Testis (tissue), 5 donors: ENCODE results near the gene GOLGA8N. TPM values are rescaled to one million over a fixed set of nuclear protein-coding genes. Genes with fewer than 3 reads are reported as not detected.
"Not testable (repeated sequence)": the region's sequence is repeated elsewhere in the genome, so short reads cannot be mapped to it uniquely, and the experiment has no call there.

Source experiments
- DNase-seq: peaks from one replicate; pipeline ENCODE4 v3.0.0-alpha.2; 2019
- H3K27ac ChIP-seq, 2 donors: fragments of 200-600 bp; sonication (generic); one replicate each; pipeline ENCODE4 v1.5.1; 2019
- H3K27me3 ChIP-seq: fragments of 200-600 bp; sonication (generic); one replicate; pipeline ENCODE4 v1.5.1; 2019
- H3K36me3 ChIP-seq: fragments of 200-600 bp; sonication (generic); one replicate; pipeline ENCODE4 v1.5.1; 2017; ENCODE audit warnings: low read depth; ENCODE audit errors: missing control alignments
- H3K4me1 ChIP-seq: fragments of 200-600 bp; sonication (generic); one replicate; pipeline ENCODE4 v1.5.1; 2019
- H3K4me3 ChIP-seq, 2 donors: fragments of 200-600 bp; sonication (generic); one replicate each; pipeline ENCODE4 v1.5.1; 2017 to 2019
- H3K9me3 ChIP-seq: fragments of 200-600 bp; sonication (generic); one replicate; pipeline ENCODE4 v1.5.1; 2017
- WGBS, 2 donors: methylation state at CpG; one replicate each; pipeline ENCODE4 v1.1.5; 2018; 5-methylcytosine and 5-hydroxymethylcytosine counted together
- intact Hi-C: fragments of 100-400 bp; cut with DNase I; formaldehyde crosslinking; loops from one replicate; pipeline ENCODE4 v1.15.1; 2023; ENCODE audit warnings: low total_unique reads
- long read RNA-seq, 2 donors: transcript quantifications; one replicate each; lab custom pipeline, GENCODE V29; 2026
- polyA plus RNA-seq: library from polyadenylated mRNA; stranded (reverse); fragments of 350-450 nt; fragmentation: Illumina TruSeq; extraction: RNeasy Lipid Tissue Mini Kit (QIAGEN cat#74804); gene quantifications from one replicate; pipeline ENCODE4 v1.2.3, GENCODE V29; 2014; ENCODE audit warnings: low read depth, low replicate concordance; ENCODE audit not compliant: insufficient read depth
- total RNA-seq, 2 donors: library from RNA; depleted of rRNA; stranded (reverse); fragments of >200 nt; gene quantifications; one replicate each; pipeline ENCODE4 v1.2.3, GENCODE V29; 2016

GOLGA8N gene
- total RNA-seq: 10 to 100 TPM; 26.0 to 61.0 TPM
- polyA plus RNA-seq: 35.3 TPM
- long read RNA-seq, donor 1: 0 reads
- long read RNA-seq, donor 2, partial matches to known transcripts: 0 of 1 reads
- long read RNA-seq, donor 2, other reads (novel, unspliced or antisense): 0 of 1 reads

- H3K4me1 ChIP-seq, H3K27me3 ChIP-seq, intact Hi-C loops, H3K4me3 ChIP-seq, H3K36me3 ChIP-seq, H3K9me3 ChIP-seq, H3K27ac ChIP-seq, DNase-seq: not testable (repeated sequence)
- 65% methylated on average over 4 of the region's 8 CpGs; no CpG with 5 or more reads in 1 of the 2 donors for WGBS, 2 donors
Measured at GRCh38 chr15:32593151-32593550, at the start of gene GOLGA8N. TSS of gene GOLGA8N (plus strand) at chr15:32593456.

GRCh38 chr15:32543456-32543855, 49.8 kb upstream of the GOLGA8N start:
- H3K36me3 ChIP-seq, H3K27ac ChIP-seq, DNase-seq, intact Hi-C loops, H3K27me3 ChIP-seq, H3K4me1 ChIP-seq, H3K9me3 ChIP-seq, H3K4me3 ChIP-seq: not testable (repeated sequence)
- no CpG with 5 or more reads among the region's 1 CpG for WGBS, 2 donors

GRCh38 chr15:32545129-32545528, 48.1 kb upstream of the GOLGA8N start:
- intact Hi-C loops, H3K36me3 ChIP-seq, DNase-seq, H3K27ac ChIP-seq, H3K27me3 ChIP-seq, H3K4me1 ChIP-seq, H3K9me3 ChIP-seq, H3K4me3 ChIP-seq: not testable (repeated sequence)
- no CpG with 5 or more reads among the region's 9 CpGs for WGBS, 2 donors

GRCh38 chr15:32554587-32554986, 38.7 kb upstream of the GOLGA8N start:
- H3K27me3 ChIP-seq, H3K27ac ChIP-seq, H3K9me3 ChIP-seq, intact Hi-C loops, H3K36me3 ChIP-seq, H3K4me1 ChIP-seq, H3K4me3 ChIP-seq, DNase-seq: not testable (repeated sequence)

- intact Hi-C loops, H3K27me3 ChIP-seq, DNase-seq, H3K4me3 ChIP-seq, H3K36me3 ChIP-seq, H3K4me1 ChIP-seq, H3K27ac ChIP-seq, H3K9me3 ChIP-seq: not testable (repeated sequence)
- WGBS, 2 donors: 92 to 94% methylated on average over 4 to 6 of the region's 6 CpGs
Measured at GRCh38 chr15:32562198-32562597, 31.1 kb upstream of the GOLGA8N start.

GRCh38 chr15:32568988-32569387, 24.3 kb upstream of the GOLGA8N start:
- H3K36me3 ChIP-seq, intact Hi-C loops, H3K4me3 ChIP-seq, H3K27ac ChIP-seq, H3K4me1 ChIP-seq, DNase-seq, H3K27me3 ChIP-seq, H3K9me3 ChIP-seq: not testable (repeated sequence)
- WGBS, 2 donors: 43% methylated on average over 2 of the region's 3 CpGs; no CpG with 5 or more reads in 1 of the 2 donors

- intact Hi-C loops: not testable (repeated sequence)
Measured at GRCh38 chr15:32578482-32578881, 14.8 kb upstream of the GOLGA8N start.

GRCh38 chr15:32585844-32586243, 7.4 kb upstream of the GOLGA8N start:
- H3K4me1 ChIP-seq, intact Hi-C loops, H3K4me3 ChIP-seq, H3K27ac ChIP-seq, H3K9me3 ChIP-seq, DNase-seq, H3K27me3 ChIP-seq, H3K36me3 ChIP-seq: not testable (repeated sequence)
- WGBS, 2 donors: 85% methylated on average over 3 of the region's 4 CpGs; no CpG with 5 or more reads in 1 of the 2 donors

More at GRCh38 chr15:32578482-32578881, 14.8 kb upstream of the GOLGA8N start:
- H3K4me3 ChIP-seq, H3K9me3 ChIP-seq, DNase-seq, H3K27ac ChIP-seq, H3K36me3 ChIP-seq, H3K27me3 ChIP-seq, H3K4me1 ChIP-seq: not testable (repeated sequence)
- WGBS, 2 donors: 75% methylated on average over 1 of the region's 4 CpGs; no CpG with 5 or more reads in 1 of the 2 donors

- H3K9me3 ChIP-seq, H3K36me3 ChIP-seq, H3K4me1 ChIP-seq, H3K4me3 ChIP-seq, intact Hi-C loops, H3K27me3 ChIP-seq, DNase-seq, H3K27ac ChIP-seq: not testable (repeated sequence)
- WGBS, 2 donors: 93 to 98% methylated on average over 2 of the region's 2 CpGs
Measured at GRCh38 chr15:32609518-32609917, 16.3 kb downstream of the GOLGA8N start.

- H3K27me3 ChIP-seq, intact Hi-C loops, H3K4me1 ChIP-seq, H3K9me3 ChIP-seq, H3K36me3 ChIP-seq, DNase-seq, H3K27ac ChIP-seq, H3K4me3 ChIP-seq: not testable (repeated sequence)
- 31 to 33% methylated on average over 1 of the region's 3 CpGs for WGBS, 2 donors
Measured at GRCh38 chr15:32610719-32611118, 17.5 kb downstream of the GOLGA8N start.

- H3K36me3 ChIP-seq, DNase-seq, H3K9me3 ChIP-seq, H3K27me3 ChIP-seq, intact Hi-C loops, H3K4me1 ChIP-seq: not testable (repeated sequence)
- Histone ChIP-seq H3K27ac (peak overlapping the region; percentile 39 to 89), H3K4me3 (peak overlapping the region; percentile 55 to 64)
- WGBS, 2 donors: 0% methylated on average over 5 to 8 of the region's 16 CpGs
Measured at GRCh38 chr15:32614712-32615050, 21.4 kb downstream of the GOLGA8N start.

- Histone ChIP-seq H3K4me3 (peak within 1 kb of the TSS; percentile 55 to 64), H3K27ac (peak within 1 kb of the TSS; percentile 39 to 89)
- H3K27me3 ChIP-seq, H3K9me3 ChIP-seq, H3K36me3 ChIP-seq, H3K4me1 ChIP-seq, intact Hi-C loops: not testable (repeated sequence)
- WGBS, 2 donors: 0 to 1% methylated on average over 15 to 27 of the region's 43 CpGs
- DNase-seq: peak; percentile 89
Measured at GRCh38 chr15:32615051-32615870, 22.0 kb downstream of the GOLGA8N start, which contains the start of gene ARHGAP11A. TSS of gene ARHGAP11A (plus strand) at chr15:32615504. CDS start at chr15:32616212, 708 bp downstream.
